Neuronal stem cell (in vitro differentiated cells): ENCODE results near the gene ERC2.

Experiments used
- DNase-seq: peaks from one replicate; pipeline ENCODE4 v3.0.0-alpha.2; 2013; ENCODE audit warnings: low spot score
- H2AFZ ChIP-seq: one replicate; pipeline ENCODE4 v1.6.1; 2013; ENCODE audit warnings: mild to moderate bottlenecking, low read length, inconsistent platforms
- H2AK5ac ChIP-seq: 2 replicates; pipeline ENCODE4 v1.6.1; 2013; ENCODE audit warnings: low read depth, mild to moderate bottlenecking, inconsistent platforms, low read length, moderate library complexity, mixed read lengths
- H2BK120ac ChIP-seq: 2 replicates; pipeline ENCODE4 v1.6.1; 2013; ENCODE audit warnings: low read depth, mild to moderate bottlenecking, inconsistent platforms, low read length, moderate library complexity, mixed read lengths
- H2BK12ac ChIP-seq: one replicate; pipeline ENCODE4 v1.6.1; 2013; ENCODE audit warnings: low read length, inconsistent platforms
- H2BK15ac ChIP-seq: 2 replicates; pipeline ENCODE4 v1.6.1; 2013; ENCODE audit warnings: mild to moderate bottlenecking, low read length, inconsistent platforms, mixed read lengths
- H2BK5ac ChIP-seq: one replicate; pipeline ENCODE4 v1.6.1; 2013; ENCODE audit warnings: inconsistent platforms, mild to moderate bottlenecking, low read length, moderate library complexity
- H3K14ac ChIP-seq: one replicate; pipeline ENCODE4 v1.6.1; 2013; ENCODE audit warnings: low read length, inconsistent platforms
- H3K18ac ChIP-seq: 2 replicates; pipeline ENCODE4 v1.6.1; 2013; ENCODE audit warnings: low read length, inconsistent platforms
- H3K23ac ChIP-seq: 2 replicates; pipeline ENCODE4 v1.6.1; 2013; ENCODE audit warnings: low read depth, mild to moderate bottlenecking, mixed read lengths, low read length, inconsistent platforms; ENCODE audit not compliant: poor library complexity
- H3K27ac ChIP-seq: replicated peaks from 3 replicates; pipeline ENCODE4 v1.5.1; 2013; ENCODE audit warnings: low read length, inconsistent platforms
- H3K27me3 ChIP-seq, 3 experiments: 2 replicates each; pipeline ENCODE4 v1.6.1; 2013; ENCODE audit warnings: low read length in 3 of 3, mild to moderate bottlenecking in 2 of 3, inconsistent platforms in 1 of 3, low read depth in 1 of 3, mixed read lengths in 1 of 3, moderate library complexity in 1 of 3; ENCODE audit not compliant: control insufficient read depth in 3 of 3, insufficient read depth in 3 of 3
- H3K36me3 ChIP-seq, 2 donors: replicated peaks in 1 of 2; 2 replicates each; pipeline ENCODE4 v1.6.1; 2013; ENCODE audit warnings: low read length in 2 of 2; ENCODE audit not compliant: control insufficient read depth in 2 of 2, insufficient read depth in 2 of 2
- H3K4ac ChIP-seq: 2 replicates; pipeline ENCODE4 v1.6.1; 2013; ENCODE audit warnings: inconsistent platforms, mild to moderate bottlenecking, low read length, moderate library complexity
- H3K4me1 ChIP-seq, 2 donors: 1 replicate in 1 of 2; 2 replicates in 1 of 2; pipeline ENCODE4 v1.6.1; 2013; ENCODE audit warnings: low read length in 2 of 2, low read depth in 1 of 2; ENCODE audit not compliant: control insufficient read depth in 2 of 2, insufficient read depth in 1 of 2
- H3K4me2 ChIP-seq: one replicate; pipeline ENCODE4 v1.6.1; 2013; ENCODE audit warnings: mild to moderate bottlenecking, low read length, inconsistent platforms; ENCODE audit not compliant: insufficient read depth, poor library complexity, severe bottlenecking
- H3K4me3 ChIP-seq, 2 donors: 2 replicates each; pipeline ENCODE4 v1.5.1; 2013; ENCODE audit warnings: low read length in 2 of 2, mild to moderate bottlenecking in 2 of 2, inconsistent platforms in 1 of 2, moderate library complexity in 1 of 2
- H3K79me1 ChIP-seq: one replicate; pipeline ENCODE4 v1.6.1; 2013; ENCODE audit warnings: low read depth, mild to moderate bottlenecking, inconsistent platforms, low read length, moderate library complexity
- H3K9ac ChIP-seq: one replicate; pipeline ENCODE4 v1.6.1; 2013; ENCODE audit warnings: mild to moderate bottlenecking, low read depth, low read length, inconsistent platforms; ENCODE audit not compliant: poor library complexity
- H3K9me3 ChIP-seq, 2 donors: replicated peaks in 1 of 2; 2 replicates each; pipeline versions ENCODE3 to v1.6.1; 2013; ENCODE audit warnings: low read length in 2 of 2, mild to moderate bottlenecking in 2 of 2, inconsistent platforms in 1 of 2, low read depth in 1 of 2, mixed read lengths in 1 of 2, moderate library complexity in 1 of 2; ENCODE audit not compliant: control insufficient read depth in 2 of 2, insufficient read depth in 1 of 2
- H4K8ac ChIP-seq: one replicate; pipeline ENCODE4 v1.6.1; 2013; ENCODE audit warnings: low read depth, mild to moderate bottlenecking, inconsistent platforms, low read length, moderate library complexity
- H4K91ac ChIP-seq: one replicate; pipeline ENCODE4 v1.6.1; 2013; ENCODE audit warnings: low read length, low read depth, mild to moderate bottlenecking, inconsistent platforms; ENCODE audit not compliant: poor library complexity
- WGBS, 2 donors: extraction: QIAGEN DNeasy Blood & Tissue Kit; methylation state at CpG; one replicate each; pipeline ENCODE4 v1.1.7; 2013; ENCODE audit warnings: missing lambda C conversion rate in 2 of 2, mixed read lengths in 1 of 2; ENCODE audit not compliant: insufficient read length in 2 of 2, insufficient replicate concordance in 1 of 2; ENCODE audit errors: extremely low coverage in 2 of 2; 5-methylcytosine and 5-hydroxymethylcytosine counted together

The ERC2 gene

DNA sequence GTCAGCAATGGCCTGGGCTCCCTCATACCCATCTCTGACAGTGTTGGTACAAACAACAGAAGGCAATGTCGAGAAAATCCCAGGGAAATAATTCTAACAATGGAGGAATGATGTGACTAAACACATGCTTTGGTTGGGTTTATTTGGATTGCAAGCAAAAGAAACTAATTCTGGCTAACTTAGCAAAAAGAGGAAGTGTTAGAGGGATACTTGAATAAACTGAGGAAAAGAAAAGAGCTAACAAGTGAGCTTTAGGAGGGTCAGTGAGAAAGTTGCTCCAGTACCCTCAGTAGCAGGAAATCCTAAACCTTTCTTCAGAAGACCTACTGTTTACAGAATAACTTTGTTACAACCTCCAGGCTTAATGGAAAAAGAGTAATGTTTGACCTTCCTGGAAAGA lies 716.5 kb downstream of the ERC2 start:
- Histone ChIP-seq H3K18ac (no peak overlapping the region), H3K4me1 (peaks cover 6 to 16% of the 10 kb centered on the region in 2 donors), H2BK5ac (no peak overlapping the region), H3K4me3 (no peak overlapping the region), H3K27ac (no peak overlapping the region), H3K79me1 (no peaks in the 10 kb centered on the region), H4K8ac (no peak overlapping the region), H3K9me3 (peaks cover 4 to 11% of the 10 kb centered on the region in 2 donors), H3K36me3 (no peaks in the 10 kb centered on the region), H3K9ac (no peak overlapping the region), H2AK5ac (no peak overlapping the region), H3K4me2 (no peak overlapping the region), H3K14ac (no peak overlapping the region), H2BK120ac (no peak overlapping the region), H2AFZ (no peak overlapping the region), H2BK12ac (no peak overlapping the region), H3K4ac (no peak overlapping the region), H3K27me3 (peaks cover 0 to 38% (median 0%) of the 10 kb centered on the region in 3 experiments), H3K23ac (no peak overlapping the region), H2BK15ac (no peak overlapping the region), H4K91ac (no peak overlapping the region)
- DNase-seq, result no peak
- WGBS, 2 donors, result no CpG with 5 or more reads among the region's 1 CpG

DNA sequence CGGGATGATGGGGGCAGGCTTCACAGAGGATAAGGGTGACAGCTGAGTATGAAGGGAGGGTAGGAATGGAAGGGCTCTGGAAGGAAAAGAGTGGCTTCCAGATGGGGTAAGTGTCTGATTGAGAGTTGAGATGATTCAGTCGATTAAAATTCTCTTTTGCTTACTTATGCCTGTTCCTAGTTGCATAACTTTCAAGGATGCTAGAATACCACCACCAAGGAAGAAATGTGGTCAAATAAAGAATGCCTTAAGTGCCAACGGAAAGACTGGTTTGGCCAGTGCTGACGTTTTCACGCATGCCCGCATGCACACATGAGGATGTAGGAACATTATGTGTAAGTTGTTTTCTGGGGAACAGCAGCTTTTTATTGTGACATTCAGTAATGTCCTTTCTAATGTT lies 717.7 kb downstream of the ERC2 start:
- Histone ChIP-seq H3K27me3 (peaks cover 0 to 32% (median 0%) of the 10 kb centered on the region in 3 experiments), H2BK5ac (no peak overlapping the region), H3K9me3 (peaks cover 4 to 11% of the 10 kb centered on the region in 2 donors), H3K27ac (no peak overlapping the region), H3K18ac (no peak overlapping the region), H3K14ac (no peak overlapping the region), H3K23ac (no peak overlapping the region), H3K4ac (no peak overlapping the region), H4K91ac (no peak overlapping the region), H3K79me1 (no peaks in the 10 kb centered on the region), H2AK5ac (no peak overlapping the region), H3K9ac (no peak overlapping the region), H4K8ac (no peak overlapping the region), H3K4me2 (no peak overlapping the region), H2BK12ac (no peak overlapping the region), H3K4me3 (no peak overlapping the region), H3K4me1 (peaks cover 5 to 6% of the 10 kb centered on the region in 2 donors), H2BK120ac (no peak overlapping the region), H2BK15ac (no peak overlapping the region), H2AFZ (no peak overlapping the region), H3K36me3 (no peaks in the 10 kb centered on the region)
- no peak for DNase-seq
- WGBS, 2 donors, result no CpG with 5 or more reads among the region's 6 CpGs

DNA sequence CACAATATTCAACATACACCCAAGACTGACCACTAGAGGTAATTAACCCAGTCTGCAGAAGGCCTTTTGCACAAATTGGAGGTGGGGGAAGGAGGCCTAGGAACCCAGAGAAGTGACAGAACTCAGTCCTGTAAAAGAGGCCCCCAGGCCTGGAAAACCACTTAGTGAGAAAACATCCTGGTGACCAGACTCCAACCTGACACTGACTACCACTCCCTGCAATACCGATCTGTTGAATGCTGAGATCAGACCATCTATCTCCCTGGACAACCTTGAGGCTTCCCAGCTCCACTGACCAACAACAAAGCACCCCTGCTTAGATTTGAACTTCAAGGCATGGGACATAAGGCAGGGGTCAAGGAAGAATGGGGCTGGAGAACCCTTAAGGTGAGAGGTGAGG lies 719.2 kb downstream of the ERC2 start:
- H3K27me3 ChIP-seq, result peaks cover 0 to 25% (median 0%) of the 10 kb centered on the region in 3 experiments
- H3K4me1 ChIP-seq, result peaks cover 0 to 3% of the 10 kb centered on the region in 2 donors
- no peak overlapping the region for H3K14ac ChIP-seq
- H3K27ac ChIP-seq, result no peak overlapping the region
- H3K9me3 ChIP-seq, result peaks cover 4 to 11% of the 10 kb centered on the region in 2 donors
- WGBS, 2 donors, result no CpG with 5 or more reads among the region's 1 CpG
- H4K91ac ChIP-seq, result no peak overlapping the region
- no peak overlapping the region for H3K4me3 ChIP-seq
- H2BK12ac ChIP-seq, result no peak overlapping the region
- no peak overlapping the region for H3K4me2 ChIP-seq
- H3K36me3 ChIP-seq, result no peaks in the 10 kb centered on the region
- H2AK5ac ChIP-seq, result no peak overlapping the region
- H2BK120ac ChIP-seq, result no peak overlapping the region
- H2BK5ac ChIP-seq, result no peak overlapping the region
- no peaks in the 10 kb centered on the region for H3K79me1 ChIP-seq
- no peak overlapping the region for H3K4ac ChIP-seq
- no peak overlapping the region for H3K9ac ChIP-seq
- no peak overlapping the region for H3K18ac ChIP-seq
- no peak overlapping the region for H2BK15ac ChIP-seq
- H4K8ac ChIP-seq, result no peak overlapping the region
- no peak overlapping the region for H3K23ac ChIP-seq
- no peak for DNase-seq
- H2AFZ ChIP-seq, result no peak overlapping the region

DNA sequence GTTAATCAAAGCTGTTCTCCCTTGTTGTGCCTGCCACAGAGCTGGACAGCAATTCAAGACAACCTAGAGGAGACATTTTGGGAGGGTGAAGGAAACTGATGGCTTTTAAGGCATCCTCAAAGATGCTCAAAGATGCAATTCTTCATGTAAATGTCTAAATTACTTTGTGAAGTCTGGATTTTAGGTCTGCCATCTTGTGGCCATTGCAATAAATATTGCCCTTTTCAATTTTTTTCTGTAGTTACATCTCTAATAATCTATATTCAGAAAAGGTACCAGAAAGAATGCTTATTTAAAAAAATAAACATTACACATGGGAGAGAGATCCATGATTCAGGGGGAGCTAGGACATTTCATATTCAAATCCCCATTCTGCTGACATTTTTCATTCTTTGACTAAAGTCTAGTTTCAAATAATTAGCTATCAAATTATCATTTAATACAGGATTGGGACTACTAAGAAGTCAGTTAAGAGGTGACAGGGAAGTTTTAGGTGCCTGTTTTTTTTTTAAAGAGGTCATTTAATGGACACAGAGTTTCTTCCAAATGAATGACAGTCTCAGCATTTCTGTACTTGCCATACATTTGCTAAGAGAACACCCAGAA lies 721.4 kb downstream of the ERC2 start:
- no peak overlapping the region for H2BK5ac ChIP-seq
- H2BK120ac ChIP-seq, result no peak overlapping the region
- H2BK12ac ChIP-seq, result no peak overlapping the region
- H3K79me1 ChIP-seq, result no peaks in the 10 kb centered on the region
- no peak overlapping the region for H3K23ac ChIP-seq
- no peak overlapping the region for H3K4ac ChIP-seq
- H3K36me3 ChIP-seq, result no peaks in the 10 kb centered on the region
- no peaks in the 10 kb centered on the region for H3K4me1 ChIP-seq
- no peak overlapping the region for H2AFZ ChIP-seq
- H3K9ac ChIP-seq, result no peak overlapping the region
- H3K4me2 ChIP-seq, result no peak overlapping the region
- H3K14ac ChIP-seq, result no peak overlapping the region
- no peak overlapping the region for H2BK15ac ChIP-seq
- H3K27ac ChIP-seq, result no peak overlapping the region
- H4K8ac ChIP-seq, result no peak overlapping the region
- peaks cover 4 to 11% of the 10 kb centered on the region in 2 donors for H3K9me3 ChIP-seq
- H3K18ac ChIP-seq, result no peak overlapping the region
- no peak overlapping the region for H2AK5ac ChIP-seq
- H4K91ac ChIP-seq, result no peak overlapping the region
- no peak overlapping the region for H3K4me3 ChIP-seq
- no peak for DNase-seq
- peaks cover 0 to 8% (median 0%) of the 10 kb centered on the region in 3 experiments for H3K27me3 ChIP-seq
